Panc1 (cell line): ENCODE measurements around the gene BACH2. TPM values are rescaled to one million over a fixed set of nuclear protein-coding genes. Genes with fewer than 3 reads are reported as not detected.

Experiments
- ATAC-seq: fragments of 200-7000 bp; cut with Tn5 transposase; 2 replicates; pipeline ENCODE4 v1.9.1; 2020; ENCODE audit warnings: mild to moderate bottlenecking, moderate library complexity
- BruUV-seq: library from RNA; stranded (reverse); fragments of 400-500 nt; replicated peaks from 2 replicates; lab custom pipeline; 2021; lab: Mats Ljungman, UMichigan
- CTCF ChIA-PET: fragments of 300-600 bp; sonication (Branson Sonifier 250); formaldehyde crosslinking; loops from one replicate; lab custom pipeline; 2022; ENCODE audit warnings: antibody characterized with exemption; lab: Charles Lee
- POLR2A ChIA-PET: fragments of 300-600 bp; sonication (Branson Sonifier 250); formaldehyde crosslinking; loops from one replicate; lab custom pipeline; 2022; ENCODE audit warnings: antibody characterized with exemption; lab: Charles Lee
- DNase-seq: peaks from one replicate; pipeline ENCODE4 v3.0.0-alpha.2; 2010; ENCODE audit warnings: low read depth, low spot score
- H3K27ac ChIP-seq: 2 replicates; pipeline ENCODE4 v1.5.1; 2011; ENCODE audit warnings: mild to moderate bottlenecking, low read length, inconsistent platforms
- H3K27me3 ChIP-seq: fragments of 200-500 bp; sonication (Bioruptor generic); 2 replicates; pipeline ENCODE4 v1.6.0; 2014; ENCODE audit warnings: low read length, inconsistent platforms; ENCODE audit not compliant: control insufficient read depth, insufficient read depth
- H3K36me3 ChIP-seq: fragments of 200-500 bp; sonication (Bioruptor generic); 2 replicates; pipeline ENCODE4 v1.5.1; 2014; ENCODE audit warnings: inconsistent platforms, mild to moderate bottlenecking, low read length, moderate library complexity; ENCODE audit not compliant: control insufficient read depth, insufficient read depth
- H3K4me1 ChIP-seq: 2 replicates; pipeline ENCODE4 v1.5.1; 2011; ENCODE audit warnings: inconsistent platforms, mild to moderate bottlenecking, low read length, moderate library complexity; ENCODE audit not compliant: control insufficient read depth, insufficient read depth
- H3K4me3 ChIP-seq, 2 experiments: 2 replicates each; pipeline ENCODE4 v1.5.1; 2011 to 2012; ENCODE audit warnings: low read depth in 2 of 2, low read length in 2 of 2, mild to moderate bottlenecking in 2 of 2, inconsistent platforms in 1 of 2, moderate library complexity in 1 of 2
- H3K9me3 ChIP-seq: fragments of 200-500 bp; sonication (Bioruptor generic); 2 replicates; pipeline ENCODE4 v1.5.1; 2014; ENCODE audit warnings: low read depth, mild to moderate bottlenecking, inconsistent platforms, low read length, moderate library complexity; ENCODE audit not compliant: control insufficient read depth, insufficient read depth
- POLR2AphosphoS5 ChIP-seq: IDR thresholded peaks from 2 replicates; pipeline ENCODE4 v1.6.1; 2012; ENCODE audit warnings: mild to moderate bottlenecking, low read depth, low read length, moderate library complexity
- SIN3A ChIP-seq: IDR thresholded peaks from 2 replicates; pipeline ENCODE4 v1.6.1; 2012; ENCODE audit warnings: low read depth, mild to moderate bottlenecking, low read length, moderate library complexity, borderline replicate concordance; ENCODE audit not compliant: insufficient read depth
- TCF7L2 ChIP-seq: IDR thresholded peaks from 2 replicates; pipeline ENCODE4 v1.6.1; 2011; ENCODE audit warnings: mild to moderate bottlenecking, low read depth, low read length, inconsistent platforms
- in situ Hi-C: cut with HindIII; loops from 2 replicates; pipeline ENCODE4 v1.10.0; 2016; ENCODE audit warnings: low sequenced_read_pairs, low pct_unique_long_range_greater_than_20kb
- intact Hi-C: fragments of 100-400 bp; cut with micrococcal nuclease; formaldehyde crosslinking; loops from one replicate; pipeline ENCODE4 v1.10.0; 2022; ENCODE audit not compliant: unreplicated experiment
- total RNA-seq: library from RNA; stranded (reverse); gene quantifications from one replicate; pipeline ENCODE4 v1.2.1, GENCODE V29; 2021; ENCODE audit not compliant: unreplicated experiment
- TF ChIP-seq, protein P1 (sequence below): fragments of 450-650 bp; IDR thresholded peaks from 2 replicates; pipeline ENCODE4 v1.5.1; 2017; ENCODE audit warnings: mild to moderate bottlenecking
- TF ChIP-seq, protein P2 (sequence below), 2 experiments: IDR thresholded peaks; 2 replicates each; pipeline ENCODE4 v1.6.1; 2011 to 2012; ENCODE audit warnings: low read depth in 2 of 2, control low read depth in 1 of 2, low read length in 1 of 2, mild to moderate bottlenecking in 1 of 2, moderate library complexity in 1 of 2; ENCODE audit not compliant: insufficient read depth in 1 of 2

BACH2 gene
- total RNA-seq, 1 experiment from 2014 or later = 1.6 TPM

DNA sequence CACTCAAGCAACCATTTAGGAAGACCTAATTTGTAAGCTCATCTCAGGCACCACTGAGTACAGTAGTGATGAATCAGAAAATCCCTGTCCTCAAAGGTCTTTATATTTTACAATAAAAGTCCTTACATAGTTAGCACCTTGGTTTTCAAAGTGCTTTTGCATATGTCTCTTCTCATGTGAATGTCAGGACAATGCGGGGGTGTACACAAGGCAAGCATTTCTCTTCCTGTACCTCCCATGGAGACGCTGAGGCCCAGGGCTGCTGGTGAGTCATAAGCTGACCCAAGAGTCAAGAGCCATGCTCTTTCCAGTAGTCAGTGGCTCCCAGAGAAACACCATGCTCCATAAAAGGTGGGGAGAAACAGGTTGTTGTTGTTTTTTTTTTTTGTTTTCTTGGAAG lies 228.4 kb downstream of the BACH2 start:
- H3K9me3 ChIP-seq = no peaks in the 10 kb centered on the region
- in situ Hi-C loops = no loop called here
- DNase-seq = no peak
- TF ChIP-seq SIN3A (no peak), TCF7L2 (no peak), POLR2AphosphoS5 (no peak)
- TF ChIP-seq, protein P1, sequence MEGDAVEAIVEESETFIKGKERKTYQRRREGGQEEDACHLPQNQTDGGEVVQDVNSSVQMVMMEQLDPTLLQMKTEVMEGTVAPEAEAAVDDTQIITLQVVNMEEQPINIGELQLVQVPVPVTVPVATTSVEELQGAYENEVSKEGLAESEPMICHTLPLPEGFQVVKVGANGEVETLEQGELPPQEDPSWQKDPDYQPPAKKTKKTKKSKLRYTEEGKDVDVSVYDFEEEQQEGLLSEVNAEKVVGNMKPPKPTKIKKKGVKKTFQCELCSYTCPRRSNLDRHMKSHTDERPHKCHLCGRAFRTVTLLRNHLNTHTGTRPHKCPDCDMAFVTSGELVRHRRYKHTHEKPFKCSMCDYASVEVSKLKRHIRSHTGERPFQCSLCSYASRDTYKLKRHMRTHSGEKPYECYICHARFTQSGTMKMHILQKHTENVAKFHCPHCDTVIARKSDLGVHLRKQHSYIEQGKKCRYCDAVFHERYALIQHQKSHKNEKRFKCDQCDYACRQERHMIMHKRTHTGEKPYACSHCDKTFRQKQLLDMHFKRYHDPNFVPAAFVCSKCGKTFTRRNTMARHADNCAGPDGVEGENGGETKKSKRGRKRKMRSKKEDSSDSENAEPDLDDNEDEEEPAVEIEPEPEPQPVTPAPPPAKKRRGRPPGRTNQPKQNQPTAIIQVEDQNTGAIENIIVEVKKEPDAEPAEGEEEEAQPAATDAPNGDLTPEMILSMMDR = no peak
- TF ChIP-seq, protein P2, sequence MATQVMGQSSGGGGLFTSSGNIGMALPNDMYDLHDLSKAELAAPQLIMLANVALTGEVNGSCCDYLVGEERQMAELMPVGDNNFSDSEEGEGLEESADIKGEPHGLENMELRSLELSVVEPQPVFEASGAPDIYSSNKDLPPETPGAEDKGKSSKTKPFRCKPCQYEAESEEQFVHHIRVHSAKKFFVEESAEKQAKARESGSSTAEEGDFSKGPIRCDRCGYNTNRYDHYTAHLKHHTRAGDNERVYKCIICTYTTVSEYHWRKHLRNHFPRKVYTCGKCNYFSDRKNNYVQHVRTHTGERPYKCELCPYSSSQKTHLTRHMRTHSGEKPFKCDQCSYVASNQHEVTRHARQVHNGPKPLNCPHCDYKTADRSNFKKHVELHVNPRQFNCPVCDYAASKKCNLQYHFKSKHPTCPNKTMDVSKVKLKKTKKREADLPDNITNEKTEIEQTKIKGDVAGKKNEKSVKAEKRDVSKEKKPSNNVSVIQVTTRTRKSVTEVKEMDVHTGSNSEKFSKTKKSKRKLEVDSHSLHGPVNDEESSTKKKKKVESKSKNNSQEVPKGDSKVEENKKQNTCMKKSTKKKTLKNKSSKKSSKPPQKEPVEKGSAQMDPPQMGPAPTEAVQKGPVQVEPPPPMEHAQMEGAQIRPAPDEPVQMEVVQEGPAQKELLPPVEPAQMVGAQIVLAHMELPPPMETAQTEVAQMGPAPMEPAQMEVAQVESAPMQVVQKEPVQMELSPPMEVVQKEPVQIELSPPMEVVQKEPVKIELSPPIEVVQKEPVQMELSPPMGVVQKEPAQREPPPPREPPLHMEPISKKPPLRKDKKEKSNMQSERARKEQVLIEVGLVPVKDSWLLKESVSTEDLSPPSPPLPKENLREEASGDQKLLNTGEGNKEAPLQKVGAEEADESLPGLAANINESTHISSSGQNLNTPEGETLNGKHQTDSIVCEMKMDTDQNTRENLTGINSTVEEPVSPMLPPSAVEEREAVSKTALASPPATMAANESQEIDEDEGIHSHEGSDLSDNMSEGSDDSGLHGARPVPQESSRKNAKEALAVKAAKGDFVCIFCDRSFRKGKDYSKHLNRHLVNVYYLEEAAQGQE (IDR thresholded peaks at IDR 0.05; ENCODE audit: insufficient read depth in 1 of 2, low read depth in 2 of 2, low read length in 1 of 2) = no peak
- no TSS peak for BruUV-seq
- H3K4me3 ChIP-seq = no peak overlapping the region
- H3K27ac ChIP-seq = no peak overlapping the region
- intact Hi-C loops = no loop called here
- ChIA-PET POLR2A (no interaction called here), CTCF (no interaction called here)
- no peaks in the 10 kb centered on the region for H3K27me3 ChIP-seq
- H3K4me1 ChIP-seq = no peaks in the 10 kb centered on the region
- no peaks in the 10 kb centered on the region for H3K36me3 ChIP-seq
- no peak for ATAC-seq

DNA sequence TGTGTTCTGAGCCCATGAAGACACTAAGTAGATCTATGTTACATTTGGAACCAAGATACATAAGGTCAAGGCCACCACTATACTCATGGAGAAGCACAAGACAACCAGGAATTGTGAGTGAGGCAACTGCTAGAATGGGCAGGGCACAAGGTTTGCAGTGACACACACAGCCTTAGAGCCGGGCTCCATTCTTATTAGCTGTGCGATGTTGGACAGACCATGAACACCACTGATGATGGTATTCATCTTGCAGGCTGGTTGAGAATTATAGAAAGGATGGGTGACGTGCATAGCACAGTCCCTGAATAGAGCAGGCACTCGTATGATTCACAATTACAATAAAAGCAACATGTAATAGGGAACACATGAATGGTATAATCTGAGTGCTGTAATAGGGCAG lies 229.9 kb downstream of the BACH2 start:
- no peak for TF ChIP-seq SIN3A
- TF ChIP-seq TCF7L2 = no peak
- TF ChIP-seq, protein P1 = no peak
- no peak for TF ChIP-seq POLR2AphosphoS5
- TF ChIP-seq, protein P2 (IDR thresholded peaks at IDR 0.05; ENCODE audit: insufficient read depth in 1 of 2, low read depth in 2 of 2, low read length in 1 of 2) = no peak
- BruUV-seq = no TSS peak
- ATAC-seq = no peak
- no peaks in the 10 kb centered on the region for H3K4me1 ChIP-seq
- no peaks in the 10 kb centered on the region for H3K9me3 ChIP-seq
- ChIA-PET CTCF (no interaction called here), POLR2A (no interaction called here)
- intact Hi-C loops = no loop called here
- no peaks in the 10 kb centered on the region for H3K36me3 ChIP-seq
- no peak overlapping the region for H3K4me3 ChIP-seq
- no peak overlapping the region for H3K27ac ChIP-seq
- in situ Hi-C loops = no loop called here
- no peaks in the 10 kb centered on the region for H3K27me3 ChIP-seq
- DNase-seq = no peak
